SK-N-SH (cell line): ENCODE measurements around the gene DHX57. TPM values are rescaled to one million over a fixed set of nuclear protein-coding genes. Genes with fewer than 3 reads are reported as not detected.

ENCODE experiments used
- CTCF ChIA-PET: fragments of 300-600, 350-600 bp; formaldehyde crosslinking; extraction: SDS; loops from one replicate; lab custom pipeline; 2021; lab: Yijun Ruan, JAX
- POLR2A ChIA-PET: fragments of 350-600 bp; sonication (Branson Sonifier 250); formaldehyde crosslinking; extraction: SDS; loops from one replicate; lab custom pipeline; 2020; ENCODE audit warnings: antibody characterized with exemption, inconsistent platforms; lab: Yijun Ruan, JAX
- DNase-seq: peaks from one replicate; pipeline ENCODE4 v3.0.0; 2012
- H2AFZ ChIP-seq: fragments of 200-600 bp; sonication (generic); 2 replicates; pipeline ENCODE4 v1.8.1; 2016; ENCODE audit warnings: antibody characterized with exemption, mild to moderate bottlenecking, low read depth
- H3F3A ChIP-seq: fragments of 200-600 bp; sonication (generic); replicated peaks from 2 replicates; pipeline ENCODE3; 2016; ENCODE audit warnings: antibody characterized with exemption, mild to moderate bottlenecking; ENCODE audit not compliant: insufficient read depth
- H3K27ac ChIP-seq, 2 experiments: fragments of 200-500 bp in 1 of 2; fragments of 200-600 bp in 1 of 2; sonication (Bioruptor generic) in 1 of 2; sonication (generic), shearing (Covaris generic) in 1 of 2; 2 replicates each; pipeline versions ENCODE4 v1.5.1 to v1.6.1; 2014 to 2016; ENCODE audit warnings: low read depth in 2 of 2, inconsistent platforms in 1 of 2, low read length in 1 of 2, mild to moderate bottlenecking in 1 of 2, mixed read lengths in 1 of 2
- H3K27me3 ChIP-seq: fragments of 200-600 bp; sonication (generic), shearing (Covaris generic); 2 replicates; pipeline ENCODE4 v1.6.1; 2016; ENCODE audit warnings: mixed run types; ENCODE audit not compliant: insufficient read depth
- H3K36me3 ChIP-seq, 2 experiments: fragments of 200-500 bp in 1 of 2; fragments of 200-600 bp in 1 of 2; sonication (Bioruptor generic) in 1 of 2; sonication (generic) in 1 of 2; replicated peaks in 1 of 2; 2 replicates each; pipeline versions ENCODE3 to v1.5.1; 2014 to 2016; ENCODE audit warnings: low read length in 1 of 2, mild to moderate bottlenecking in 1 of 2; ENCODE audit not compliant: insufficient read depth in 2 of 2, control insufficient read depth in 1 of 2
- H3K4me1 ChIP-seq, 2 experiments: fragments of 200-500 bp in 1 of 2; fragments of 200-600 bp in 1 of 2; sonication (Bioruptor generic) in 1 of 2; sonication (generic), shearing (Covaris generic) in 1 of 2; 2 replicates each; pipeline versions ENCODE4 v1.5.1 to v1.6.1; 2014 to 2016; ENCODE audit warnings: low read depth in 1 of 2, low read length in 1 of 2, mixed run types in 1 of 2; ENCODE audit not compliant: insufficient read depth in 2 of 2, control insufficient read depth in 1 of 2
- H3K4me2 ChIP-seq: fragments of 200-600 bp; sonication (generic), shearing (Covaris generic); 2 replicates; pipeline ENCODE4 v1.6.1; 2017; ENCODE audit warnings: mixed run types
- H3K4me3 ChIP-seq, 2 experiments: fragments of 200-500 bp in 1 of 2; fragments of 200-600 bp in 1 of 2; sonication (Bioruptor generic) in 1 of 2; sonication (generic), shearing (Covaris generic) in 1 of 2; 2 replicates each; pipeline versions ENCODE4 v1.5.1 to v1.8.1; 2014 to 2016; ENCODE audit warnings: low read depth in 2 of 2, inconsistent platforms in 1 of 2, low read length in 1 of 2, mild to moderate bottlenecking in 1 of 2, mixed read lengths in 1 of 2, moderate library complexity in 1 of 2
- H3K79me2 ChIP-seq: fragments of 200-600 bp; sonication (generic); 2 replicates; pipeline ENCODE4 v1.8.1; 2017; ENCODE audit warnings: mild to moderate bottlenecking; ENCODE audit not compliant: insufficient read depth
- H3K9ac ChIP-seq: fragments of 200-600 bp; sonication (generic); 2 replicates; pipeline ENCODE4 v1.6.1; 2017; ENCODE audit warnings: mixed run types
- H3K9me2 ChIP-seq: fragments of 200-600 bp; sonication (generic); 2 replicates; pipeline ENCODE4 v1.6.1; 2017; ENCODE audit warnings: mixed run types
- H3K9me3 ChIP-seq: fragments of 200-600 bp; sonication (generic); 2 replicates; pipeline ENCODE4 v1.6.1; 2017; ENCODE audit warnings: mixed run types, mild to moderate bottlenecking, moderate library complexity
- H4K20me1 ChIP-seq: fragments of 200-600 bp; sonication (generic); 2 replicates; pipeline ENCODE4 v1.6.1; 2017; ENCODE audit warnings: mild to moderate bottlenecking, mixed run types; ENCODE audit not compliant: insufficient read depth
- CHD2 ChIP-seq: fragments of 150-350 bp; IDR thresholded peaks from 2 replicates; pipeline ENCODE4 v1.6.1; 2018; ENCODE audit warnings: low read length; ENCODE audit not compliant: partially characterized antibody
- FOSL2 ChIP-seq: IDR thresholded peaks from 2 replicates; pipeline ENCODE4 v1.4.0; 2012; ENCODE audit warnings: low read depth, mild to moderate bottlenecking, moderate library complexity, borderline replicate concordance
- FOXJ3 ChIP-seq: sonication (generic); formaldehyde crosslinking; IDR thresholded peaks from 2 replicates; pipeline ENCODE4 v1.5.1; 2020; ENCODE audit warnings: mild to moderate bottlenecking, missing genetic modification reagents
- FOXM1 ChIP-seq: IDR thresholded peaks from 2 replicates; pipeline ENCODE4 v1.4.0; 2012; ENCODE audit warnings: low read depth, mild to moderate bottlenecking
- GATA2 ChIP-seq: sonication (generic); formaldehyde crosslinking; IDR thresholded peaks from 2 replicates; pipeline ENCODE4 v1.5.0; 2020; ENCODE audit warnings: mild to moderate bottlenecking, missing genetic modification reagents
- POLR2AphosphoS5 ChIP-seq: IDR thresholded peaks from 2 replicates; pipeline ENCODE4 v1.6.1; 2012; ENCODE audit warnings: low read depth, low read length
- SMC3 ChIP-seq: IDR thresholded peaks from 2 replicates; pipeline ENCODE4 v1.6.1; 2012; ENCODE audit warnings: low read depth, low read length, improper control_type of control experiment
- TAF1 ChIP-seq: IDR thresholded peaks from 2 replicates; pipeline ENCODE4 v1.6.1; 2012; ENCODE audit warnings: low read depth, mild to moderate bottlenecking, low read length, moderate library complexity, borderline replicate concordance
- WGBS: methylation state at CpG from one replicate; pipeline ENCODE4 v1.1.6; 2017; ENCODE audit warnings: low lambda C conversion rate; 5-methylcytosine and 5-hydroxymethylcytosine counted together
- polyA plus RNA-seq, 3 experiments: library from polyadenylated mRNA; depleted of rRNA; stranded (reverse); fragments of >200 nt; gene quantifications; 2 replicates each; pipeline ENCODE4 v1.2.3, GENCODE V29; 2012
- TF ChIP-seq, protein P1 (sequence below): IDR thresholded peaks from 2 replicates; pipeline ENCODE4 v1.4.0; 2012; ENCODE audit warnings: low read depth, borderline replicate concordance
- TF ChIP-seq, protein P2 (sequence below): fragments of 200-600 bp; sonication (generic); IDR thresholded peaks from 2 replicates; pipeline ENCODE4 v1.6.1; 2017; ENCODE audit warnings: antibody characterized with exemption, mild to moderate bottlenecking, moderate library complexity

DHX57 gene
- polyA plus RNA-seq, 1 of the 3 experiments (the other 2 are of a cell fraction): 12.3 TPM

DNA sequence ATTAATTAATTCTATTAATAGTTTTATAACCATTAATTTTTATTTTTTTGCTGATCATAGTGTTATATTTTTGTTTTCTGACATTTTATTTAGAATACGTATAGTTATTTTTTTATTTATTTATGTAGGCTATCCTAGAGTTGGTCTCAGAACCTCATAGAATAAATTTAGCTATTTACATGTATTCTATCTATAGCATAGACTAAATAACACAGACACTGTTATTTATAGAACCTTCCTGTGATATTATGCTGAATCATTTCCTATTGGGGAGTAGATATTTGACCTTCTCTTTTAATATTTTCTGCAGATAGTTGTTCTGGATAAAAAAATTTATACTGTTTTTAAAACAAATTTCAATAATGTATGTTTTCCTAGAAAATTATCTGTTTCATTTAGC is 34.1 kb upstream of the DHX57 start:
- no peaks in the 10 kb centered on the region for H3K27me3 ChIP-seq
- H3F3A ChIP-seq: no peaks in the 10 kb centered on the region
- H3K9ac ChIP-seq: no peak overlapping the region
- no peaks in the 10 kb centered on the region for H4K20me1 ChIP-seq
- POLR2A ChIA-PET: no interaction called here
- TF ChIP-seq, protein P1, sequence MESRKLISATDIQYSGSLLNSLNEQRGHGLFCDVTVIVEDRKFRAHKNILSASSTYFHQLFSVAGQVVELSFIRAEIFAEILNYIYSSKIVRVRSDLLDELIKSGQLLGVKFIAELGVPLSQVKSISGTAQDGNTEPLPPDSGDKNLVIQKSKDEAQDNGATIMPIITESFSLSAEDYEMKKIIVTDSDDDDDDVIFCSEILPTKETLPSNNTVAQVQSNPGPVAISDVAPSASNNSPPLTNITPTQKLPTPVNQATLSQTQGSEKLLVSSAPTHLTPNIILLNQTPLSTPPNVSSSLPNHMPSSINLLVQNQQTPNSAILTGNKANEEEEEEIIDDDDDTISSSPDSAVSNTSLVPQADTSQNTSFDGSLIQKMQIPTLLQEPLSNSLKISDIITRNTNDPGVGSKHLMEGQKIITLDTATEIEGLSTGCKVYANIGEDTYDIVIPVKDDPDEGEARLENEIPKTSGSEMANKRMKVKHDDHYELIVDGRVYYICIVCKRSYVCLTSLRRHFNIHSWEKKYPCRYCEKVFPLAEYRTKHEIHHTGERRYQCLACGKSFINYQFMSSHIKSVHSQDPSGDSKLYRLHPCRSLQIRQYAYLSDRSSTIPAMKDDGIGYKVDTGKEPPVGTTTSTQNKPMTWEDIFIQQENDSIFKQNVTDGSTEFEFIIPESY: no peak
- TF ChIP-seq GATA2 (CRISPR knock-in tag) (no peak), TAF1 (no peak)
- TF ChIP-seq, all 33 proteins: peak for 0
- H3K4me2 ChIP-seq: no peak overlapping the region
- no peak overlapping the region for H3K4me3 ChIP-seq
- H3K9me2 ChIP-seq: no peaks in the 10 kb centered on the region
- H3K79me2 ChIP-seq: no peaks in the 10 kb centered on the region
- CTCF ChIA-PET: interaction anchor here (0.7 to 1.5 kb wide), 2 partner anchors 13 to 37 kb away, joined by 3 to 4 read pairs; no protein-coding TSS in a partner anchor
- 96% methylated on average over 1 of the region's 1 CpG for WGBS
- H3K36me3 ChIP-seq: no peaks in the 10 kb centered on the region
- no peak for DNase-seq
- H3K9me3 ChIP-seq: no peaks in the 10 kb centered on the region
- H3K4me1 ChIP-seq: peaks cover 0 to 17% of the 10 kb centered on the region in 2 experiments; a peak in 1 of 4 replicates
- H2AFZ ChIP-seq: no peak overlapping the region; the same call in 1 of the 2 replicates
- H3K27ac ChIP-seq: no peak overlapping the region; a peak in 1 of 4 replicates

DNA sequence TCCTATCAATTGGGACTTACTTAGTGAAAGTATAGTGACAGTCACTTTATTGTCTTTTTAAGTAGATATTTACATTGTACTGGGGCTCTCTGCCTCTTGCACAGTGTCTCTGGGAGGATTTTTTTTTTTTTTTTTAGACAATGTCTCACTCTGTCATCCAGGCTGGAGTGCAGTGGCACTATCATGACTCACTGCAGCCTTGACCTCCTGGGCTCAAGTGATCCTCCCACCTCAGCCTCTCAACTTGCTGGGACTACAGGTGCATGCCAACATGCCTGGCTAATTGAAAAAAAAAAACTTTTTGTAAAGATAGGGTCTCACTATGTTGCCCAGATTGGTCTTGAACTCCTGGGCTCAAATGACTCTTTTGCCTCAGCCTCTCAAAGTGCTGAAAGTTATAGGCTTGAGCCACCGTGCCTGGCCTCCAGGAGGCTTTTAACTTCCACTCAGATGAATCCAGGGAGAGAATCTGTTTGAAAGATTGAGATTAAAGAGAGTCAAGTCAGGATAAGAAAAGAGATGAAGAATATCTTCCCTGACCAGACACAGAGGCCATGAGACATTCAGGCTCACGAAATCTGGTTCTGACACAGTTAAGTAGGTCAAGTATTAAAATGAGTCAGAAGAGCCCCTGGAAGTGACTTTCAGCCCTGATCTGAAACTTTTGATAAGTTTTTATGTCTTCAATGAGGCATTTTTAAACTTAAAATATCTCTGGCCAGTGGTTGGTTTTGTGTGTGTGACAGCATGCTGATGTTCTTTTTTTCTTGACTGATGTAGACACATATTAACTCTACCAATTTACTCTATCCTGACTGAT is 32.2 kb upstream of the DHX57 start:
- Histone ChIP-seq H3K4me2 (no peak overlapping the region), H3K9ac (no peak overlapping the region), H4K20me1 (no peaks in the 10 kb centered on the region), H3K27me3 (no peaks in the 10 kb centered on the region), H3K79me2 (no peaks in the 10 kb centered on the region), H3K4me1 (peaks cover 0 to 17% of the 10 kb centered on the region in 2 experiments; a peak in 1 of 4 replicates), H3K27ac (no peak overlapping the region), H3K36me3 (no peaks in the 10 kb centered on the region), H3F3A (no peaks in the 10 kb centered on the region), H3K4me3 (no peak overlapping the region), H2AFZ (no peak overlapping the region), H3K9me3 (no peaks in the 10 kb centered on the region), H3K9me2 (no peaks in the 10 kb centered on the region)
- WGBS: 83% methylated on average over 2 of the region's 2 CpGs
- POLR2A ChIA-PET: no interaction called here
- DNase-seq: no peak
- TF ChIP-seq CHD2 (no peak), FOXM1 (no peak), SMC3 (no peak), FOXJ3 (CRISPR knock-in tag) (no peak), FOSL2 (no peak), POLR2AphosphoS5 (no peak)
- TF ChIP-seq, protein P2, sequence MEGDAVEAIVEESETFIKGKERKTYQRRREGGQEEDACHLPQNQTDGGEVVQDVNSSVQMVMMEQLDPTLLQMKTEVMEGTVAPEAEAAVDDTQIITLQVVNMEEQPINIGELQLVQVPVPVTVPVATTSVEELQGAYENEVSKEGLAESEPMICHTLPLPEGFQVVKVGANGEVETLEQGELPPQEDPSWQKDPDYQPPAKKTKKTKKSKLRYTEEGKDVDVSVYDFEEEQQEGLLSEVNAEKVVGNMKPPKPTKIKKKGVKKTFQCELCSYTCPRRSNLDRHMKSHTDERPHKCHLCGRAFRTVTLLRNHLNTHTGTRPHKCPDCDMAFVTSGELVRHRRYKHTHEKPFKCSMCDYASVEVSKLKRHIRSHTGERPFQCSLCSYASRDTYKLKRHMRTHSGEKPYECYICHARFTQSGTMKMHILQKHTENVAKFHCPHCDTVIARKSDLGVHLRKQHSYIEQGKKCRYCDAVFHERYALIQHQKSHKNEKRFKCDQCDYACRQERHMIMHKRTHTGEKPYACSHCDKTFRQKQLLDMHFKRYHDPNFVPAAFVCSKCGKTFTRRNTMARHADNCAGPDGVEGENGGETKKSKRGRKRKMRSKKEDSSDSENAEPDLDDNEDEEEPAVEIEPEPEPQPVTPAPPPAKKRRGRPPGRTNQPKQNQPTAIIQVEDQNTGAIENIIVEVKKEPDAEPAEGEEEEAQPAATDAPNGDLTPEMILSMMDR: no peak
- CTCF ChIA-PET: no interaction called here
